ENCODE measurements around the gene XYLT2. TPM values are rescaled to one million over a fixed set of nuclear protein-coding genes. Genes with fewer than 3 reads are reported as not detected.

Gene XYLT2
- total and polyA plus RNA-seq, 2 of the 13 experiments (the other 11 are each of a cell fraction or from before 2014, with no cell fraction given): 17.0 to 22.1 TPM

DNA sequence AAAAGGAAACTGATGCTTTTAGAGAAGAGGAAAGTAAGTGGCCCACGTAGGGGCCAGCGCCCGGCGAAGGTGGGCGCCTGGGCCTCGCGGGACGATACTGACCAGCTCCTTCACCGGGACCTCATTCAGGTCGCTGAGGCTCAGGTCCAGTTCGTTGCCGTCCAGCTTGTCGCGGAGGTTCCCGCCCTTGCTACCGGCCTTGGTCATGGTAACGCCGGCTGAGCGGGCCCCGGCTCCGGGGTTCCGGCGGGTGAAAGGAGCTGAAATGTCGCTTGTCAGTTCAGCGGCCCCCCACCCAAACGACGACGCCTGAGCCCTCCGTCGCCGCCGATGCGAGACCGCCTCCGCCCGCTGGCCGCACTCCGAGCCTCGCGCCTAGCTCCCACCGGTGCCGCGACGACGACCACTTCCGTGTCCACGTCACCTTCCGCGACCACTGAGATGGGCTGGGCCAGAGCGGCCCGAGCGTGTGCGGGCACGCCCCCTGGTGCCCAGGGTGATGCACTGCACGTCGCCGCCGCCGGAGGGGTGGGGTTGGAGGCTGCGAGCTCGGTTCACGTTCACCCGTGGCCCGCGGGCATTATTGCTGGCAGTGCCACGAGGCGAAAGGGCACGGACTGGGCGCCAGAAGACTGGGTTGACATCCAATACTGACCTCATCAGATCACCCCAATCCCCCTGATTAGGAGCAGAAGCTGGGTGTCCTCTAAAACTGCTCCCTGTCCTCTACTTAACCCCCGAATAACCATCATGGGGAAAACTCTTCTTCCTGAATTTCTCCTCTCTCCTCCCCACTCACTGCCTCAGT lies 51.4 kb downstream of the XYLT2 start, which contains the start of gene LRRC59 (continued):
- TF ChIP-seq, protein P1, sequence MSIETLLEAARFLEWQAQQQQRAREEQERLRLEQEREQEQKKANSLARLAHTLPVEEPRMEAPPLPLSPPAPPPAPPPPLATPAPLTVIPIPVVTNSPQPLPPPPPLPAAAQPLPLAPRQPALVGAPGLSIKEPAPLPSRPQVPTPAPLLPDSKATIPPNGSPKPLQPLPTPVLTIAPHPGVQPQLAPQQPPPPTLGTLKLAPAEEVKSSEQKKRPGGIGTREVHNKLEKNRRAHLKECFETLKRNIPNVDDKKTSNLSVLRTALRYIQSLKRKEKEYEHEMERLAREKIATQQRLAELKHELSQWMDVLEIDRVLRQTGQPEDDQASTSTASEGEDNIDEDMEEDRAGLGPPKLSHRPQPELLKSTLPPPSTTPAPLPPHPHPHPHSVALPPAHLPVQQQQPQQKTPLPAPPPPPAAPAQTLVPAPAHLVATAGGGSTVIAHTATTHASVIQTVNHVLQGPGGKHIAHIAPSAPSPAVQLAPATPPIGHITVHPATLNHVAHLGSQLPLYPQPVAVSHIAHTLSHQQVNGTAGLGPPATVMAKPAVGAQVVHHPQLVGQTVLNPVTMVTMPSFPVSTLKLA (IDR thresholded peaks at IDR 0.05): no peak; the same call in 1 of the 2 replicates
- TF ChIP-seq, protein P2, sequence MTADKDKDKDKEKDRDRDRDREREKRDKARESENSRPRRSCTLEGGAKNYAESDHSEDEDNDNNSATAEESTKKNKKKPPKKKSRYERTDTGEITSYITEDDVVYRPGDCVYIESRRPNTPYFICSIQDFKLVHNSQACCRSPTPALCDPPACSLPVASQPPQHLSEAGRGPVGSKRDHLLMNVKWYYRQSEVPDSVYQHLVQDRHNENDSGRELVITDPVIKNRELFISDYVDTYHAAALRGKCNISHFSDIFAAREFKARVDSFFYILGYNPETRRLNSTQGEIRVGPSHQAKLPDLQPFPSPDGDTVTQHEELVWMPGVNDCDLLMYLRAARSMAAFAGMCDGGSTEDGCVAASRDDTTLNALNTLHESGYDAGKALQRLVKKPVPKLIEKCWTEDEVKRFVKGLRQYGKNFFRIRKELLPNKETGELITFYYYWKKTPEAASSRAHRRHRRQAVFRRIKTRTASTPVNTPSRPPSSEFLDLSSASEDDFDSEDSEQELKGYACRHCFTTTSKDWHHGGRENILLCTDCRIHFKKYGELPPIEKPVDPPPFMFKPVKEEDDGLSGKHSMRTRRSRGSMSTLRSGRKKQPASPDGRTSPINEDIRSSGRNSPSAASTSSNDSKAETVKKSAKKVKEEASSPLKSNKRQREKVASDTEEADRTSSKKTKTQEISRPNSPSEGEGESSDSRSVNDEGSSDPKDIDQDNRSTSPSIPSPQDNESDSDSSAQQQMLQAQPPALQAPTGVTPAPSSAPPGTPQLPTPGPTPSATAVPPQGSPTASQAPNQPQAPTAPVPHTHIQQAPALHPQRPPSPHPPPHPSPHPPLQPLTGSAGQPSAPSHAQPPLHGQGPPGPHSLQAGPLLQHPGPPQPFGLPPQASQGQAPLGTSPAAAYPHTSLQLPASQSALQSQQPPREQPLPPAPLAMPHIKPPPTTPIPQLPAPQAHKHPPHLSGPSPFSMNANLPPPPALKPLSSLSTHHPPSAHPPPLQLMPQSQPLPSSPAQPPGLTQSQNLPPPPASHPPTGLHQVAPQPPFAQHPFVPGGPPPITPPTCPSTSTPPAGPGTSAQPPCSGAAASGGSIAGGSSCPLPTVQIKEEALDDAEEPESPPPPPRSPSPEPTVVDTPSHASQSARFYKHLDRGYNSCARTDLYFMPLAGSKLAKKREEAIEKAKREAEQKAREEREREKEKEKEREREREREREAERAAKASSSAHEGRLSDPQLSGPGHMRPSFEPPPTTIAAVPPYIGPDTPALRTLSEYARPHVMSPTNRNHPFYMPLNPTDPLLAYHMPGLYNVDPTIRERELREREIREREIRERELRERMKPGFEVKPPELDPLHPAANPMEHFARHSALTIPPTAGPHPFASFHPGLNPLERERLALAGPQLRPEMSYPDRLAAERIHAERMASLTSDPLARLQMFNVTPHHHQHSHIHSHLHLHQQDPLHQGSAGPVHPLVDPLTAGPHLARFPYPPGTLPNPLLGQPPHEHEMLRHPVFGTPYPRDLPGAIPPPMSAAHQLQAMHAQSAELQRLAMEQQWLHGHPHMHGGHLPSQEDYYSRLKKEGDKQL (CRISPR knock-in tag; IDR thresholded peaks at IDR 0.05; ENCODE audit: low read depth): peak; percentile 88
- TF ChIP-seq ZMAT3 (CRISPR knock-in tag; conservative IDR thresholded peaks at IDR 0.05) (peak; percentile 98), SALL2 (CRISPR knock-in tag; IDR thresholded peaks at IDR 0.05) (peak; percentile 99), CAMTA2 (CRISPR knock-in tag; IDR thresholded peaks at IDR 0.05; ENCODE audit: borderline replicate concordance) (peak; percentile 90; the same call in 1 of the 2 replicates), ZNF251 (CRISPR knock-in tag; IDR thresholded peaks at IDR 0.05) (peak; percentile 97), ZNF687 (CRISPR knock-in tag; IDR thresholded peaks at IDR 0.05) (peak; percentile 99), ZSCAN12 (CRISPR knock-in tag; IDR thresholded peaks at IDR 0.05) (no peak)
- TF ChIP-seq, protein P3, sequence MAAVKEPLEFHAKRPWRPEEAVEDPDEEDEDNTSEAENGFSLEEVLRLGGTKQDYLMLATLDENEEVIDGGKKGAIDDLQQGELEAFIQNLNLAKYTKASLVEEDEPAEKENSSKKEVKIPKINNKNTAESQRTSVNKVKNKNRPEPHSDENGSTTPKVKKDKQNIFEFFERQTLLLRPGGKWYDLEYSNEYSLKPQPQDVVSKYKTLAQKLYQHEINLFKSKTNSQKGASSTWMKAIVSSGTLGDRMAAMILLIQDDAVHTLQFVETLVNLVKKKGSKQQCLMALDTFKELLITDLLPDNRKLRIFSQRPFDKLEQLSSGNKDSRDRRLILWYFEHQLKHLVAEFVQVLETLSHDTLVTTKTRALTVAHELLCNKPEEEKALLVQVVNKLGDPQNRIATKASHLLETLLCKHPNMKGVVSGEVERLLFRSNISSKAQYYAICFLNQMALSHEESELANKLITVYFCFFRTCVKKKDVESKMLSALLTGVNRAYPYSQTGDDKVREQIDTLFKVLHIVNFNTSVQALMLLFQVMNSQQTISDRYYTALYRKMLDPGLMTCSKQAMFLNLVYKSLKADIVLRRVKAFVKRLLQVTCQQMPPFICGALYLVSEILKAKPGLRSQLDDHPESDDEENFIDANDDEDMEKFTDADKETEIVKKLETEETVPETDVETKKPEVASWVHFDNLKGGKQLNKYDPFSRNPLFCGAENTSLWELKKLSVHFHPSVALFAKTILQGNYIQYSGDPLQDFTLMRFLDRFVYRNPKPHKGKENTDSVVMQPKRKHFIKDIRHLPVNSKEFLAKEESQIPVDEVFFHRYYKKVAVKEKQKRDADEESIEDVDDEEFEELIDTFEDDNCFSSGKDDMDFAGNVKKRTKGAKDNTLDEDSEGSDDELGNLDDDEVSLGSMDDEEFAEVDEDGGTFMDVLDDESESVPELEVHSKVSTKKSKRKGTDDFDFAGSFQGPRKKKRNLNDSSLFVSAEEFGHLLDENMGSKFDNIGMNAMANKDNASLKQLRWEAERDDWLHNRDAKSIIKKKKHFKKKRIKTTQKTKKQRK (IDR thresholded peaks at IDR 0.05; ENCODE audit: low read length): no peak
- TF ChIP-seq, protein P4, sequence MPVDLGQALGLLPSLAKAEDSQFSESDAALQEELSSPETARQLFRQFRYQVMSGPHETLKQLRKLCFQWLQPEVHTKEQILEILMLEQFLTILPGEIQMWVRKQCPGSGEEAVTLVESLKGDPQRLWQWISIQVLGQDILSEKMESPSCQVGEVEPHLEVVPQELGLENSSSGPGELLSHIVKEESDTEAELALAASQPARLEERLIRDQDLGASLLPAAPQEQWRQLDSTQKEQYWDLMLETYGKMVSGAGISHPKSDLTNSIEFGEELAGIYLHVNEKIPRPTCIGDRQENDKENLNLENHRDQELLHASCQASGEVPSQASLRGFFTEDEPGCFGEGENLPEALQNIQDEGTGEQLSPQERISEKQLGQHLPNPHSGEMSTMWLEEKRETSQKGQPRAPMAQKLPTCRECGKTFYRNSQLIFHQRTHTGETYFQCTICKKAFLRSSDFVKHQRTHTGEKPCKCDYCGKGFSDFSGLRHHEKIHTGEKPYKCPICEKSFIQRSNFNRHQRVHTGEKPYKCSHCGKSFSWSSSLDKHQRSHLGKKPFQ (CRISPR knock-in tag; IDR thresholded peaks at IDR 0.05; ENCODE audit: insufficient replicate concordance): peak; percentile 96

Measured in HepG2 (cell line).